Liver (tissue), 9 donors: ENCODE results near the gene CLTA. TPM values are rescaled to one million over a fixed set of nuclear protein-coding genes. Genes with fewer than 3 reads are reported as not detected.

Experiments
- DNase-seq: peaks from one replicate; pipeline ENCODE4 v3.0.0-alpha.2; 2017; ENCODE audit warnings: low spot score
- H3K27ac ChIP-seq, 2 donors: one replicate each; pipeline ENCODE4 v1.7.0; 2013; ENCODE audit warnings: inconsistent platforms in 2 of 2, low read length in 2 of 2, control low read depth in 1 of 2, low read depth in 1 of 2, mild to moderate bottlenecking in 1 of 2
- H3K27me3 ChIP-seq, 4 donors: one replicate each; pipeline versions ENCODE4 v1.6.1 to v1.7.0; 2013; ENCODE audit warnings: low read length in 3 of 4, inconsistent platforms in 1 of 4, mild to moderate bottlenecking in 1 of 4, moderate library complexity in 1 of 4; ENCODE audit not compliant: control insufficient read depth in 4 of 4, insufficient read depth in 4 of 4
- H3K36me3 ChIP-seq, 4 donors: one replicate each; pipeline versions ENCODE4 v1.6.1 to v1.7.0; 2013; ENCODE audit warnings: low read length in 3 of 4, mild to moderate bottlenecking in 3 of 4, low read depth in 1 of 4, moderate library complexity in 1 of 4; ENCODE audit not compliant: control insufficient read depth in 4 of 4, insufficient read depth in 3 of 4
- H3K4me1 ChIP-seq, 4 donors: one replicate each; pipeline versions ENCODE4 v1.6.1 to v1.7.0; 2013; ENCODE audit warnings: low read length in 3 of 4, mild to moderate bottlenecking in 3 of 4, moderate library complexity in 1 of 4; ENCODE audit not compliant: control insufficient read depth in 4 of 4, insufficient read depth in 4 of 4
- H3K4me3 ChIP-seq, 3 donors: one replicate each; pipeline versions ENCODE4 v1.6.1 to v1.7.0; 2013; ENCODE audit warnings: low read length in 3 of 3, control low read depth in 1 of 3, low read depth in 1 of 3, mild to moderate bottlenecking in 1 of 3
- H3K9ac ChIP-seq, 2 donors: one replicate each; pipeline ENCODE4 v1.7.0; 2013; ENCODE audit warnings: low read length in 2 of 2, mild to moderate bottlenecking in 2 of 2, moderate library complexity in 2 of 2, control low read depth in 1 of 2, low read depth in 1 of 2
- H3K9me3 ChIP-seq, 4 donors: one replicate each; pipeline versions ENCODE4 v1.6.1 to v1.7.0; 2013; ENCODE audit warnings: low read length in 3 of 4; ENCODE audit not compliant: control insufficient read depth in 4 of 4
- ATF3 ChIP-seq: IDR thresholded peaks from 2 replicates; pipeline ENCODE4 v1.6.1; 2016; ENCODE audit warnings: antibody characterized with exemption
- CTCF ChIP-seq: fragments of 150-350 bp; IDR thresholded peaks from 2 replicates; pipeline ENCODE4 v1.5.1; 2017; ENCODE audit warnings: improper control_type of control experiment, low read depth, low read length; ENCODE audit not compliant: missing input control
- EGR1 ChIP-seq, 2 donors: IDR thresholded peaks; 2 replicates each; pipeline ENCODE4 v1.6.1; 2016 to 2018; ENCODE audit warnings: antibody characterized with exemption in 2 of 2, low read depth in 2 of 2
- FOXA1 ChIP-seq: IDR thresholded peaks from 2 replicates; pipeline ENCODE4 v1.6.1; 2016; ENCODE audit warnings: antibody characterized with exemption
- FOXA2 ChIP-seq: IDR thresholded peaks from 2 replicates; pipeline ENCODE4 v1.6.1; 2016; ENCODE audit warnings: antibody characterized with exemption
- GABPA ChIP-seq, 2 donors: IDR thresholded peaks in 1 of 2; conservative IDR thresholded peaks in 1 of 2; 2 replicates each; pipeline ENCODE4 v1.6.1; 2016; ENCODE audit warnings: antibody characterized with exemption in 2 of 2, mild to moderate bottlenecking in 1 of 2, moderate library complexity in 1 of 2
- HNF4A ChIP-seq, 2 donors: conservative IDR thresholded peaks; 2 replicates each; pipeline ENCODE4 v1.6.1; 2016; ENCODE audit warnings: antibody characterized with exemption in 2 of 2, mild to moderate bottlenecking in 2 of 2
- HNF4G ChIP-seq: IDR thresholded peaks from 2 replicates; pipeline ENCODE4 v1.6.1; 2016; ENCODE audit warnings: antibody characterized with exemption
- JUND ChIP-seq, 2 donors: IDR thresholded peaks; 2 replicates each; pipeline ENCODE4 v1.6.1; 2016; ENCODE audit warnings: antibody characterized with exemption in 2 of 2
- MAX ChIP-seq: IDR thresholded peaks from 2 replicates; pipeline ENCODE4 v1.6.1; 2016; ENCODE audit warnings: antibody characterized with exemption
- NR2F2 ChIP-seq: IDR thresholded peaks from 2 replicates; pipeline ENCODE4 v1.6.1; 2016; ENCODE audit warnings: antibody characterized with exemption
- RAD21 ChIP-seq, 2 donors: IDR thresholded peaks; 2 replicates each; pipeline ENCODE4 v1.6.1; 2016; ENCODE audit warnings: antibody characterized with exemption in 2 of 2, mild to moderate bottlenecking in 2 of 2
- REST ChIP-seq: IDR thresholded peaks from 2 replicates; pipeline ENCODE4 v1.6.1; 2016; ENCODE audit warnings: antibody characterized with exemption, mild to moderate bottlenecking
- RXRA ChIP-seq, 2 donors: IDR thresholded peaks; 2 replicates each; pipeline ENCODE4 v1.6.1; 2017 to 2018; ENCODE audit warnings: antibody characterized with exemption in 2 of 2, mild to moderate bottlenecking in 1 of 2
- SP1 ChIP-seq: IDR thresholded peaks from 2 replicates; pipeline ENCODE4 v1.6.1; 2018; ENCODE audit warnings: antibody characterized with exemption, mild to moderate bottlenecking
- TAF1 ChIP-seq: conservative IDR thresholded peaks from 2 replicates; pipeline ENCODE4 v1.6.1; 2016; ENCODE audit warnings: antibody characterized with exemption, mild to moderate bottlenecking
- YY1 ChIP-seq: IDR thresholded peaks from 2 replicates; pipeline ENCODE4 v1.6.1; 2016; ENCODE audit warnings: antibody characterized with exemption, mild to moderate bottlenecking
- WGBS: extraction: QIAGEN DNeasy Blood & Tissue Kit; methylation state at CpG from one replicate; pipeline ENCODE4 v1.1.7; 2013; 5-methylcytosine and 5-hydroxymethylcytosine counted together
- polyA plus RNA-seq, 2 donors: library from polyadenylated mRNA; stranded (reverse) in 1 of 2; unstranded in 1 of 2; fragments of 200-250 nt in 1 of 2; fragments of >200 nt in 1 of 2; fragmentation: Nextera tagmentation in 1 of 2; extraction: Ambion mirVana in 1 of 2; gene quantifications; one replicate each; pipeline versions ENCODE4 v1.2.1 to v1.2.3, GENCODE V29; 2013 to 2015
- total RNA-seq, 2 donors: library from RNA; depleted of rRNA; stranded (reverse); fragments of >200 nt; gene quantifications; one replicate each; pipeline ENCODE4 v1.2.3, GENCODE V29; 2014
- donor health status: healthy.
- donor health status: healthy.
- donor health status: healthy.
- donor health status: healthy.
- donor health status: healthy.

CLTA gene
- total and polyA plus RNA-seq, 4 donors: 48.4 to 102 (median 74.6) TPM

- no peak overlapping the region for H3K9ac ChIP-seq
- H3K4me1 ChIP-seq: peaks cover 9 to 26% (median 15%) of the 10 kb centered on the region in 4 donors
- no peaks in the 10 kb centered on the region for H3K27me3 ChIP-seq
- H3K36me3 ChIP-seq: no peaks in the 10 kb centered on the region
- no peak overlapping the region for H3K4me3 ChIP-seq
- TF ChIP-seq YY1 (no peak), REST (no peak), MAX (no peak), NR2F2 (no peak), RAD21 (IDR thresholded peaks at IDR 0.05) (peak in 1 of 2 donors; percentile 14), SP1 (no peak), TAF1 (no peak)
- peaks cover 0 to 6% (median 3%) of the 10 kb centered on the region in 4 donors for H3K9me3 ChIP-seq
- no peak for DNase-seq
- H3K27ac ChIP-seq: no peak overlapping the region
- WGBS: 87% methylated on average over 4 of the region's 4 CpGs
Observed at GRCh38 chr9:36141288-36141687, 49.4 kb upstream of the CLTA start.

GRCh38 chr9:36141761-36142160 is 49.0 kb upstream of the CLTA start:
- Histone ChIP-seq H3K4me3 (no peak overlapping the region), H3K27me3 (no peaks in the 10 kb centered on the region), H3K36me3 (no peaks in the 10 kb centered on the region), H3K27ac (no peak overlapping the region), H3K9ac (no peak overlapping the region), H3K9me3 (peaks cover 0 to 6% (median 3%) of the 10 kb centered on the region in 4 donors), H3K4me1 (peaks cover 5 to 21% (median 12%) of the 10 kb centered on the region in 4 donors)
- TF ChIP-seq GABPA (IDR thresholded peaks at IDR 0.05 in 1 of 2, conservative IDR thresholded peaks at IDR 0.05 in 1 of 2) (no peak), FOXA1 (no peak), REST (no peak), RXRA (IDR thresholded peaks at IDR 0.05) (no peak), HNF4A (conservative IDR thresholded peaks at IDR 0.05) (no peak), EGR1 (IDR thresholded peaks at IDR 0.05; ENCODE audit: low read depth in 2 of 2) (no peak), HNF4G (no peak), ATF3 (no peak), TAF1 (no peak), MAX (no peak), NR2F2 (no peak), YY1 (no peak), CTCF (no peak), JUND (IDR thresholded peaks at IDR 0.05) (no peak), FOXA2 (no peak)
- WGBS: 94% methylated on average over 7 of the region's 7 CpGs
- no peak for DNase-seq
